Measurements from ENCODE around the gene CSH2. TPM values are rescaled to one million over a fixed set of nuclear protein-coding genes. Genes with fewer than 3 reads are reported as not detected.
"Not testable (repeated sequence)": the region's sequence is repeated elsewhere in the genome, so short reads cannot be mapped to it uniquely, and the experiment has no call there.

Gene CSH2
- total RNA-seq, 2 experiments from 2014 or later: not detected

- Mint-ChIP-seq H3K27me3 (no peaks in the 10 kb centered on the region), H3K27ac (no peak overlapping the region), H3K4me3 (no peak overlapping the region), H3K9me3 (no peaks in the 10 kb centered on the region), H3K36me3 (ENCODE audit: low read depth) (no peaks in the 10 kb centered on the region), H3K4me1 (ENCODE audit: low read depth) (no peaks in the 10 kb centered on the region)
- CTCF ChIA-PET: no interaction called here
- H3K4me1 ChIP-seq (ENCODE audit: insufficient read depth, low read length): no peaks in the 10 kb centered on the region
- H3K4me3 ChIP-seq (ENCODE audit: low read length): no peak overlapping the region
- peaks cover 0 to 2% of the 10 kb centered on the region in 2 experiments for H3K27me3 ChIP-seq (ENCODE audit: control insufficient read depth in 1 of 2, insufficient read depth in 2 of 2, low read length in 2 of 2)
- no peaks in the 10 kb centered on the region for H3K9me3 ChIP-seq (ENCODE audit: control insufficient read depth in 1 of 2, insufficient read depth in 1 of 2, low read length in 2 of 2)
- POLR2A ChIA-PET: no interaction called here
- ATAC-seq (ENCODE audit: poor library complexity) (no peak), DNase-seq (no peak)
- intact Hi-C loops (cut with DNase I, micrococcal nuclease): no loop called here
- H3K36me3 ChIP-seq (ENCODE audit: insufficient read depth, low read length): no peaks in the 10 kb centered on the region
- H3K27ac ChIP-seq (ENCODE audit: low read depth in 1 of 2, low read length in 2 of 2): no peak overlapping the region
- no peak for TF ChIP-seq CTCF (IDR thresholded peaks at IDR 0.05)
These were observed 14.2 kb downstream of the CSH2 start for GRCh38 chr17:63859257-63859656.

GRCh38 chr17:63856425-63856824 is 17.1 kb downstream of the CSH2 start:
- ATAC-seq (ENCODE audit: poor library complexity); intact Hi-C loops (cut with DNase I, micrococcal nuclease); POLR2A ChIA-PET: not testable (repeated sequence)

GRCh38 chr17:63855185-63855584 is 18.3 kb downstream of the CSH2 start:
- ChIA-PET POLR2A (no interaction called here), CTCF (no interaction called here)
- DNase-seq (no peak), ATAC-seq (ENCODE audit: poor library complexity) (no peak)
- TF ChIP-seq CTCF (IDR thresholded peaks at IDR 0.05): no peak
- Mint-ChIP-seq H3K9me3 (no peaks in the 10 kb centered on the region), H3K36me3 (ENCODE audit: low read depth) (no peaks in the 10 kb centered on the region), H3K4me1 (ENCODE audit: low read depth) (no peaks in the 10 kb centered on the region), H3K27ac (no peak overlapping the region), H3K27me3 (no peaks in the 10 kb centered on the region), H3K4me3 (no peak overlapping the region)
- peaks cover 0 to 2% of the 10 kb centered on the region in 2 experiments for H3K27me3 ChIP-seq (ENCODE audit: control insufficient read depth in 1 of 2, insufficient read depth in 2 of 2, low read length in 2 of 2)
- no peaks in the 10 kb centered on the region for H3K9me3 ChIP-seq (ENCODE audit: control insufficient read depth in 1 of 2, insufficient read depth in 1 of 2, low read length in 2 of 2)
- H3K4me1 ChIP-seq (ENCODE audit: insufficient read depth, low read length): no peaks in the 10 kb centered on the region
- intact Hi-C loops (cut with DNase I, micrococcal nuclease): no loop called here
- no peak overlapping the region for H3K27ac ChIP-seq (ENCODE audit: low read depth in 1 of 2, low read length in 2 of 2)
- no peaks in the 10 kb centered on the region for H3K36me3 ChIP-seq (ENCODE audit: insufficient read depth, low read length)
- H3K4me3 ChIP-seq (ENCODE audit: low read length): no peak overlapping the region

More at GRCh38 chr17:63856425-63856824, 17.1 kb downstream of the CSH2 start:
- H3K27ac ChIP-seq (ENCODE audit: low read depth in 1 of 2, low read length in 2 of 2); H3K4me1 ChIP-seq (ENCODE audit: insufficient read depth, low read length); H3K27me3 ChIP-seq (ENCODE audit: control insufficient read depth in 1 of 2, insufficient read depth in 2 of 2, low read length in 2 of 2); H3K9me3 Mint-ChIP-seq; DNase-seq; H3K27ac Mint-ChIP-seq; H3K36me3 ChIP-seq (ENCODE audit: insufficient read depth, low read length); H3K36me3 Mint-ChIP-seq (ENCODE audit: low read depth); H3K4me3 Mint-ChIP-seq; H3K27me3 Mint-ChIP-seq; CTCF ChIA-PET; H3K4me1 Mint-ChIP-seq (ENCODE audit: low read depth); H3K4me3 ChIP-seq (ENCODE audit: low read length); H3K9me3 ChIP-seq (ENCODE audit: control insufficient read depth in 1 of 2, insufficient read depth in 1 of 2, low read length in 2 of 2): not testable (repeated sequence)

- Histone ChIP-seq H3K4me3 (ENCODE audit: low read length) (no peak overlapping the region), H3K4me1 (ENCODE audit: insufficient read depth, low read length) (no peaks in the 10 kb centered on the region), H3K27me3 (ENCODE audit: control insufficient read depth in 1 of 2, insufficient read depth in 2 of 2, low read length in 2 of 2) (peaks cover 0 to 2% of the 10 kb centered on the region in 2 experiments), H3K36me3 (ENCODE audit: insufficient read depth, low read length) (no peaks in the 10 kb centered on the region), H3K27ac (ENCODE audit: low read depth in 1 of 2, low read length in 2 of 2) (no peak overlapping the region), H3K9me3 (ENCODE audit: control insufficient read depth in 1 of 2, insufficient read depth in 1 of 2, low read length in 2 of 2) (peaks cover 0 to under 1% of the 10 kb centered on the region in 2 experiments)
- Mint-ChIP-seq H3K27ac (no peak overlapping the region), H3K4me3 (no peak overlapping the region), H3K9me3 (no peaks in the 10 kb centered on the region), H3K27me3 (no peaks in the 10 kb centered on the region), H3K4me1 (ENCODE audit: low read depth) (no peaks in the 10 kb centered on the region), H3K36me3 (ENCODE audit: low read depth) (no peaks in the 10 kb centered on the region)
- ATAC-seq (ENCODE audit: poor library complexity): no peak
- ChIA-PET CTCF (interaction anchor here (0.6 kb wide), 1 partner anchor 11 kb away, joined by 3 read pairs; no protein-coding TSS in a partner anchor), POLR2A (no interaction called here)
- intact Hi-C loops (cut with DNase I, micrococcal nuclease): no loop called here
- TF ChIP-seq CTCF (IDR thresholded peaks at IDR 0.05): no peak
- no peak for DNase-seq
These were observed 18.8 kb downstream of the CSH2 start for GRCh38 chr17:63854709-63855108.

Data from CD4-positive, alpha-beta T cell (primary cell).